Left lung (tissue), 10 donors: ENCODE results near the gene KRTAP10-5. TPM values are rescaled to one million over a fixed set of nuclear protein-coding genes. Genes with fewer than 3 reads are reported as not detected.

Source experiments
- ATAC-seq: fragments of 200-7000 bp; cut with Tn5 transposase; one replicate; pipeline ENCODE4 v1.9.1; 2020; ENCODE audit warnings: moderate library complexity
- DNase-seq, 4 donors: peaks; one replicate each; pipeline ENCODE4 v3.0.0-alpha.2; 2013 to 2020
- H3K27ac ChIP-seq, 2 donors: fragments of 200-600 bp; sonication (generic) in 1 of 2; one replicate each; pipeline versions ENCODE4 v1.5.0 to v1.8.0; 2020 to 2021
- H3K27me3 ChIP-seq, 2 donors: fragments of 200-600 bp; sonication (generic) in 1 of 2; one replicate each; pipeline versions ENCODE4 v1.5.0 to v1.8.0; 2020 to 2021
- H3K36me3 ChIP-seq, 2 donors: fragments of 200-600 bp; sonication (generic) in 1 of 2; one replicate each; pipeline versions ENCODE4 v1.5.0 to v1.8.0; 2020 to 2021
- H3K4me1 ChIP-seq, 2 donors: fragments of 200-600 bp; one replicate each; pipeline ENCODE4 v1.8.0; 2021
- H3K4me3 ChIP-seq, 2 donors: fragments of 200-600 bp; sonication (generic) in 1 of 2; one replicate each; pipeline versions ENCODE4 v1.5.0 to v1.8.0; 2020 to 2021; ENCODE audit warnings: mild to moderate bottlenecking in 1 of 2
- H3K9me3 ChIP-seq, 2 donors: fragments of 200-600 bp; sonication (generic) in 1 of 2; one replicate each; pipeline versions ENCODE4 v1.5.0 to v1.8.0; 2020 to 2021
- CTCF ChIP-seq, 2 donors: fragments of 200-600 bp; sonication (generic) in 1 of 2; IDR thresholded peaks; one replicate each; pipeline versions ENCODE4 v1.5.0 to v1.8.0; 2021; ENCODE audit warnings: antibody characterized with exemption in 2 of 2
- intact Hi-C, 2 donors: fragments of 100-400 bp; cut with DNase I; formaldehyde crosslinking; loops; one replicate each; pipeline versions ENCODE4 v1.11.2 to v1.14.2; 2022
- polyA plus RNA-seq, 6 donors: library from polyadenylated mRNA; unstranded; fragments of 120-200 nt; gene quantifications; one replicate each; pipeline ENCODE4 v1.2.1, GENCODE V29; 2013; ENCODE audit not compliant: insufficient read length in 6 of 6
- total RNA-seq, 2 donors: library from RNA; stranded (reverse); fragmentation: NEBNext Ultra II Directional; extraction: Animal tissue kit (Norgen Biotek cat#: 25700); gene quantifications; one replicate each; pipeline ENCODE4 v1.2.1, GENCODE V29; 2021
- donor health status: DM: no; HTN: yes; CAD: no.
- donor health status: DM: no; HTN: no; CAD: no.

KRTAP10-5 gene
- total and polyA plus RNA-seq, 8 donors = not detected

- ATAC-seq = no peak
- H3K27me3 ChIP-seq = peaks cover 0 to 63% of the 10 kb centered on the region in 2 donors
- no peak for TF ChIP-seq CTCF (IDR thresholded peaks at IDR 0.05)
These were observed 30.7 kb downstream of the KRTAP10-5 start for GRCh38 chr21:44549525-44550211.

GRCh38 chr21:44548922-44549321 is 31.5 kb downstream of the KRTAP10-5 start:
- no peaks in the 10 kb centered on the region for H3K4me1 ChIP-seq
- H3K4me3 ChIP-seq = no peak overlapping the region
- DNase-seq (peak in 2 of 4 donors; percentile 6 to 35), ATAC-seq (peak; percentile 47)
- H3K9me3 ChIP-seq = peaks cover 0 to 9% of the 10 kb centered on the region in 2 donors
- H3K27me3 ChIP-seq = peaks cover 0 to 63% of the 10 kb centered on the region in 2 donors
- no peaks in the 10 kb centered on the region for H3K36me3 ChIP-seq
- no peak overlapping the region for H3K27ac ChIP-seq
- no peak for TF ChIP-seq CTCF (IDR thresholded peaks at IDR 0.05)
- intact Hi-C loops = no loop called here

More at GRCh38 chr21:44549525-44550211, 30.7 kb downstream of the KRTAP10-5 start:
- no peak overlapping the region for H3K27ac ChIP-seq
- H3K9me3 ChIP-seq = peaks cover 0 to 9% of the 10 kb centered on the region in 2 donors
- intact Hi-C loops = no loop called here
- no peaks in the 10 kb centered on the region for H3K36me3 ChIP-seq
- H3K4me1 ChIP-seq = no peaks in the 10 kb centered on the region
- no peak overlapping the region for H3K4me3 ChIP-seq
- peak in 1 of 4 donors; percentile 68 for DNase-seq

- H3K27me3 ChIP-seq = peaks cover 0 to 63% of the 10 kb centered on the region in 2 donors
- TF ChIP-seq CTCF (IDR thresholded peaks at IDR 0.05) = no peak
- DNase-seq (no peak), ATAC-seq (no peak)
- H3K9me3 ChIP-seq = peaks cover 0 to 15% of the 10 kb centered on the region in 2 donors
- H3K36me3 ChIP-seq = no peaks in the 10 kb centered on the region
- H3K4me3 ChIP-seq = no peak overlapping the region
- intact Hi-C loops = no loop called here
- no peaks in the 10 kb centered on the region for H3K4me1 ChIP-seq
- H3K27ac ChIP-seq = no peak overlapping the region
These were observed 32.0 kb downstream of the KRTAP10-5 start for GRCh38 chr21:44548381-44548780.

- Histone ChIP-seq H3K27me3 (peaks cover 0 to 63% of the 10 kb centered on the region in 2 donors), H3K36me3 (no peaks in the 10 kb centered on the region), H3K27ac (no peak overlapping the region), H3K4me3 (no peak overlapping the region), H3K4me1 (no peaks in the 10 kb centered on the region), H3K9me3 (peaks cover 0 to 20% of the 10 kb centered on the region in 2 donors)
- TF ChIP-seq CTCF (IDR thresholded peaks at IDR 0.05) = no peak
- DNase-seq (no peak), ATAC-seq (no peak)
- intact Hi-C loops = no loop called here
These were observed 32.6 kb downstream of the KRTAP10-5 start for GRCh38 chr21:44547656-44548331.

GRCh38 chr21:44544566-44544965 is 35.8 kb downstream of the KRTAP10-5 start:
- DNase-seq (no peak), ATAC-seq (no peak)
- Histone ChIP-seq H3K9me3 (peaks cover 0 to 29% of the 10 kb centered on the region in 2 donors), H3K4me1 (no peaks in the 10 kb centered on the region), H3K27ac (no peak overlapping the region), H3K27me3 (peaks cover 0 to 32% of the 10 kb centered on the region in 2 donors), H3K36me3 (no peaks in the 10 kb centered on the region), H3K4me3 (no peak overlapping the region)
- no peak for TF ChIP-seq CTCF (IDR thresholded peaks at IDR 0.05)
- intact Hi-C loops = no loop called here
